Stimulated activated CD4-positive, alpha-beta T cell treated with anti-CD3 and anti-CD28 coated beads, Interleukin-4, amount 100 ng/mL, for 1 hour (primary cell): ENCODE results near the gene PDCD1.
"Not testable (repeated sequence)": the region's sequence is repeated elsewhere in the genome, so short reads cannot be mapped to it uniquely, and the experiment has no call there.

Experiments used
- DNase-seq: peaks from one replicate; pipeline ENCODE4 v3.0.0-alpha.2; 2020

PDCD1 gene

DNA sequence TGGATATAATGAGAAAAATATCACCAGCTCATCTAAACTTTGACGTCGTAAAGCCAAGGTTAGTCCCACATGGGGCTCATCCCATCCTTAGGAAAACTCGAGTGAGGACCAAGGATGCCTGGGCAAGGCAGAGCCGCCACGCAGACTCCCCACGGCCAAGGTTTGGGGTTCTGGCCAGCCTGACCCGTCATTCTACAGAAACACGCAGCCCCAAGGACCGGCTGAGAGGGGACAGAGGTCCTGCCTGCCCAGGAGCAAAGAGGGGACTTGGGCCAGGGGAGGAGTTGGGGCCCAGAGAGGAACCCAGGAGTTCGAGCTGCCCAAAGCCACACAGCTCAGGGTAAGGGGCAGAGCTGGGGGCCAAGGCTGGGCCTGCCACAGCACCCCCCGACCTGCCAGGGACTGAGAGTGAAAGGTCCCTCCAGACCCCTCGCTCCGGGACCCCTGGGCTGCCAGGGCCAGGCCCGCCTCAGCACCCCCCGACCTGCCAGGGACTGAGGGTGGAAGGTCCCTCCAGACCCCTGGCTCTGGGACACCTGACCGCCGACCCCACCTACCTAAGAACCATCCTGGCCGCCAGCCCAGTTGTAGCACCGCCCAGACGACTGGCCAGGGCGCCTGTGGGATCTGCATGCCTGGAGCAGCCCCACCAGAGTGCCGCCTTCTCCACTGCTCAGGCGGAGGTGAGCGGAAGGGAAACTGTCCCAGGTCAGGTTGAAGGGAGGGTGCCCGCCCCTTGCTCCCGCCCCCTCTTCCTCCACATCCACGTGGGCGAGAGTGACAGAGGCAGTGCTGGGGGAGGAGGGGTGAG, at the start of gene PDCD1:
Gene PDCD1 (minus strand): TSS at position 689 of the 811 bp plus-strand sequence. CDS start 56 bp downstream, at position 633.
- peak; percentile 70 for DNase-seq

DNA sequence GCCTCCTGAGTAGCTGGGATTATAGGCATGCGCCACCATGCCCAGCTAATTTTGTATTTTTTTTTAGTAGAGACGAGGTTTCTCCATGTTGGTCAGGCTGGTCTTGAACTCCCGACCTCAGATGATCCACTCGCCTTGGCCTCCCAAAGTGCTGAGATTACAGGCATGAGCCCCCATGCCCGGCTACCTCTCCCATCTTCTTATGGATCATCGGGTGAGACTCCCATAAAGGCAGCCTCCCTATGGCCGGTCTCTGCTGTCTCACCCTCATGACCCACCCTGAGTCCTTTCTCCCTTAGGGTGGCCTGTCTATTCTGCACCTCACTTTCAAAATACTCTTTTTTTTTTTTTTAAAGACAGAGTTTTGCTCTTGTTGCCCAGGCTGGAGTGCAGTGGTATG, 49.1 kb upstream of the PDCD1 start:
- not testable (repeated sequence) for DNase-seq

DNA sequence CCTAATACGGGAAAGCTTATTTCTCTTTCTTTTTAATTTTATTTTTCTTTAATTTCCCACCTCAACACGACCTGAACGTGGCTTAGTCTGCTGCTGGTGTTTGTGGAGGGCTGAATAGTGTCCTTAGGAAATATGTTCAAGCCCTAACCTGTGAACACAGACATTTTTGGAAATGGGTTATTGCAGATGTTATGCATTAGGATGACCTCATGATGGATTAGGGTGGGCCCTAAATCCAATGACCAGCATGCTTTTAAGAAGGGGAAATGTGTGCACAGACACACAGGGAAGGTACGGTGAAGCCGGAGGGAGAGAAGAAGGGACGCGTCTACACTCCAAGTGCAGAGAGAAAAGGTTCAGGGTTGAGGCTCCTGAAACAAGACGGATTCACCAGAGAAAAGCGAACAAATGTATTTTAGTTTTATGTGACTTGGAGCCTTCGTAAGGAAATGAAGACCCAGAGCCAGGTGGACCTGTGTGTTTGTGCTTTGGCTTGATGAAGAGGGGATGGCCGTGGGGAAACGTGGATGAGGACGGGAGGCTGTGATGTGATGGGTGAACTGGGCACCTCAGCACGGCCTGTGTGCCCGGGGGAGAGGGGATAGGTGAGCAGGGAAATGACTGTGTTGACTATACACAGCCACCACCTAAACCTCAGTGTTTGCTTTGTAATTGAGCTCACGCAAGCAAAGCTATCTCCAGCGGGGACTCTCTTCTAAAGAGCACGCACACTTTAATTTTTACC, 48.3 kb upstream of the PDCD1 start:
- DNase-seq = no peak

DNA sequence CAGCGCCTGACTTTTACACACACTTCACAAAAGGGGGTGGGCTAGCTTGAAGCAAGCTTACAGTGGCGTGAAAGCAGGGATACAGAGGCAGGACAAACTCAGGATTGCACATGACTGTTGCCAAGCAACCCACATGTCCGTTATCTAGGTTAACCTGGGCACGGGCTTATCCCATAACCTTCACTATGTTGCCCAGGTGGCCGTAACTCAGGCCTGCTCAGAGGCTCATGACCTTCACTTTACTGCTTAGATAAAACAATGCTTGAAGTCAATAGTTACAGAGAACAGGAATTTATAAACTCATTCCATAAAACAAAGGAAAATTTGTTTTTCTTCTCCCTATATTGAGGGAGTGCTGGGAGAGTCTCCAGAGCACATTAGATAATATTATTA, 47.7 kb upstream of the PDCD1 start:
- DNase-seq = not testable (repeated sequence)

DNA sequence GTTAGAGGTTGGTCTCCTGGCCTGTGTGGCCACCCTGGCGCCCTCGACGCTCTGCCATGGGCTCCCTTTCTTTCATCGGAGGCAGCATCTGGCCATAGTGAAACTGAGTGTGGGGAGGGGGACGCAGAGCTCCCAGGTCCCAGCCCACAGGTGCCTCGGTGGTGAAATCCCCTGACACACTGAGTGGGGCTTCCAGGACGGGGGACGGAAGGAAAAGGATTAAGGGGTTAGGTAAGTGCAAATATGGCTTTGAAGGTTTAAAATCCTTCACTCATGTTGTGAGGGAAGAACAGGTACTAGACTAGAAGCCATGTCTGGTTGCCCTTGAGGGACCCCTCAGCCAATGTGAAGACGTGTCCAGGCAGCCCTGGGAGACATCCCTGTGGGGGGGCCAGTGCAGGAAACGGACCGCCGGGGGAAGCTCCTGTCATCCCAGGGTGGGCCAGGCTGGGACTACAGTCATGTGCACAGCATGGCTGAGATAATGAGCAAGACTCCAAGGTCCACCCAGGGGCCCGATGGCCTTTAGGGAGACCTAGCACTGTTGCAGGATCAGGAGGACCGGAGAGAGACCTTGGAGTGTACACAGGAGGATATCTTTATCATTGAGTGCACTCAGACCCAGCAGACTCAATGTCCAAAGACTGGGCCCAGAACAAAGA, 47.2 kb upstream of the PDCD1 start:
- DNase-seq = no peak

DNA sequence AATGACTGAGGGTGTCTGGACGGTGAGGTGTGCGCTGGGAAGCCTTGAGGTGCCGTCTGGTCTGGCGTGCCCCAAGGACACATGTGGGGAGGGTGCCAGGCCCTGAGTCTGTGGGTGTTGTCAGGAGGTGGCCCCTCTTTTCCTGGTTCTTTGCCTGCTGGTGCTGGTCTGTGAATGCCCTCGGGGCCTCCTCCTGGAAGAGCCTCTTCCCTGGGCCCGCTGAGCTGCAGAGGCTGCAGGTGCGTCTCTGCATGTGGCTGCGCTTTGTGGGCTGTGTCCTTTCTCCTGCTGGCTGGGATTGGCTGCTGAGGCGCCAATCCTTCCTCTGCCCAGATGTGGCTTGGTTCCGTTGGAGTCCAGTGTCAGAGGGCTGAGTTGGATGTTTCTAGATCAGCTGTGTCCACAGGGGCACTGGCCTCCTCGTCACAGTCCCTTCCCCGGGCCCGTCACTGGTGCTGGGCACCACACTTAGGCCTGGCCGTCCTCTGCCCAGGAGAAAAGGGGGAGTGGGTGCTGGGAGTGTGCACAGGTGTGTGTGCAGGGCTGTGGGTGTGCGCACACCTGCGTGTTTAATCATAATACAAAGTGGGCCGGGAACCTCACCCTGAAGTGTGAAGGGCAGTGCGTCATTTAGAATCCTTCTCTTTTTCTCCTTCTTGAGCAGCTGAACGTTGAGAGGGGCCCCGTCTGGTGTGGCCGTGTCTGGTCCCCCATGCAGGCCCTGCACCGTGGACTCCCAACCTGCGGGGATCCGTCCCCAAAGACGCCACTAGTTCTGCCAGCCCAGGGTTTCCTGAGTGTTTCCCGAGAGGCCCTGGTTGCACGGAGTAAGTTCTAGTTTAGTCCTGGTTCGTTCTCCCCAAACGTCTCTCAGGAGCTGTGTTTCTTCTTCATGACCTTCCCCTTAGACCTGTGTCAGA, 46.4 kb upstream of the PDCD1 start:
- DNase-seq = no peak

DNA sequence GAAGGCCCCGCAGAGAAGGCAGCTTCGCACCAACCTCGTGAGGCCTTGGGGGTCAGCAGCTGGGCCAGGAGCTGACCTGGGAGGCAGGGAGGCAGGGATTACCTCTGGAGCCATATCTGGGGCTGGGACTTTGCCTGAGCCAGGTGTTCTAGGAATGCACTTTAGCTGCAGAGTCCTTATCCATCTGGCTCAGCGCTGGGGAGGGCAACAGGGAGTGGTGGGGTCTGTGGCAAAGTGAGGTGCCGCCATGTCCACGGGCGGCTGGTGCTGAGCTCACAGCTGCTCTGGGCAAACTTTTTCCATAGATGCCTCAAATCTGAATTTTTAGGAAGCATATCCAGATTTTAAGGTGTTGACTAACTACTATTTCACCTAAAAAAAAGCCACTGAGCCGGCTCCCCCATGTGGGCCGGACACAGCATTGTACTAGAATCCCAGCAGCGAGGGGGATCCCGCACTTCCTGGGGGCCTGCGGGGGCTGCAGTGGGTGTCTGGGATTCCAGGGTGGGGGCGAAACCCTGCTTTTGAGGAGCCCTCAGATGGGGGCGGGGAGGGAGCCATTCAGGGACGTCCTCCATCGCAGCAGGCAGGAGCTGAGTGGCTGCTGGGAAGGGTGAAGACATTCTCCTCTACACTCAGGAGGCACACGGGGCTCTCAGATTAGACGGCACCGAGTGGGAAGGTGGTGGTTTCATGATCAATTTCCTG, 45.5 kb upstream of the PDCD1 start:
- no peak for DNase-seq

DNA sequence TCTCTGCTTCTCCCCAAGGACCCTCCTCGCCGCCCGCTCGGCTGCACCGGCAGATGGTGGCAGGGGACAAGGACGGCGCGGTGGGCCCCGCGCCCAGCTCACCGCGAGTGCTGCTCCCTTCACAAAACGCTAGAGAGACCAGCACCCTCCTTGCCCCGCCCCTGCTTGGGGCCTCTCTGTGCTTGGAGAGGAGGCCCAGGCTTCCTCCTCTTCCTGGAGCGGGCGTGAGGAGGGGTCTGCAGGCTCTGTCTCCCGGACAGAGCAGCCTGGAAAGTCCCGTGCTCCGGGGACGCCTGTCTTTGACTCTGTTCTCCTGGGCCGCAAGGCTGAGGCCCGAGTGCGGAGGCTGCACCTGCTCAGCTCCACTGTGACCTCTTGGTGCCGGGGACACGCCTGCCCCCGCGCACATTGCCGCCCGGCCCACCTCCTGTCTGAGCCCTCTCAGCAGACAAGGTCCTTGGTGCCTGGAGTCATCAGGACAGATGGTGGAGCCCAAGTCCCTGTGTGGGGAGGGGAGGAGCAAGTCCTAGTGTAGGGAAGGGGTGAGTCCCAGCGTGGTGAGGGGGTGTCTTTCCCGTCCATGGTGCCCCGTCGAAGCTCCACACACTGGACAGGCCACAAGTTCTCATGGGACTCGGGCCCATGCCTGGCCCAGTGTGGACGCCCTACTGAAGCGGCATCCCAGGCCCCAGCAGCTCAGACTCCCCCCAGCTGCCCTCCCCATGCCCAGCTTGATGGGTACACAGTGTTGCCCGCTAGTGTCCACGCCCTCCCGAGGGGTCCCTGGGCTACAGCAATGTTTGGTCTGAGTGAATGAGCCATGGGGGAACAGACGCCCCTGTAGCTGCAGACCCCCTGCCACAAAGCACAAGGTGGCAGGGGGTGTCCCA, 44.7 kb upstream of the PDCD1 start:
- DNase-seq = no peak

DNA sequence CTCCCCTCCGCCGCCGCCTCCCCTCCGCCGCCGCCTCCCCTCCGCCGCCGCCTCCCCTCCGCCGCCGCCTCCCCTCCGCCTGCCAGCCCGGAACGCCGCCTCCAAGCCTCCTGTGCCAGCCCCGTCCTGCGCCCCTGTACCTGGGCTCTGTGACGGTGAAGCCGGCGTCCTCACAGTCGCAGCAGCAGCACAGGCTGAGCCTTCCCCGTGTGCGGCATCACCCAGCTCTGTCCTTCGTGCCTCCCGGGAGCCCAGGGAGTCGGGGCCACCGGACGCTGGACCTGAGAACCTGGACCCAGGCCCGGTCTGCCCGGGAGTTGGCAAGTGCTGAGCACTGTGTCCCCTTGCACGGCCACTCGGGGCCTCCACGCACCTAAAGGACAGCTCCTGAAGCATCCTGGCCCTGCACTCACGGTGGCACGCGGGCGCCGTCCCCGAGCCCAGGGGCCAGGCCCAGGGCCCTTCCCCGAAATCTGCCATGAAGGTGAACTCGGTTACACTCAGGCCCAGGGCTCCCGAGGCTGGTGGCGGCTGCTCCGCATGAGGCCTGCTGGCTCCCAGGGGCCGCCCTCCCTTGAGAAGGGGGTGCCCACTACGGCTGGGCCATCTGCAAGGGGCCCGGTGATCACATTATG, 43.8 kb upstream of the PDCD1 start:
- no peak for DNase-seq

DNA sequence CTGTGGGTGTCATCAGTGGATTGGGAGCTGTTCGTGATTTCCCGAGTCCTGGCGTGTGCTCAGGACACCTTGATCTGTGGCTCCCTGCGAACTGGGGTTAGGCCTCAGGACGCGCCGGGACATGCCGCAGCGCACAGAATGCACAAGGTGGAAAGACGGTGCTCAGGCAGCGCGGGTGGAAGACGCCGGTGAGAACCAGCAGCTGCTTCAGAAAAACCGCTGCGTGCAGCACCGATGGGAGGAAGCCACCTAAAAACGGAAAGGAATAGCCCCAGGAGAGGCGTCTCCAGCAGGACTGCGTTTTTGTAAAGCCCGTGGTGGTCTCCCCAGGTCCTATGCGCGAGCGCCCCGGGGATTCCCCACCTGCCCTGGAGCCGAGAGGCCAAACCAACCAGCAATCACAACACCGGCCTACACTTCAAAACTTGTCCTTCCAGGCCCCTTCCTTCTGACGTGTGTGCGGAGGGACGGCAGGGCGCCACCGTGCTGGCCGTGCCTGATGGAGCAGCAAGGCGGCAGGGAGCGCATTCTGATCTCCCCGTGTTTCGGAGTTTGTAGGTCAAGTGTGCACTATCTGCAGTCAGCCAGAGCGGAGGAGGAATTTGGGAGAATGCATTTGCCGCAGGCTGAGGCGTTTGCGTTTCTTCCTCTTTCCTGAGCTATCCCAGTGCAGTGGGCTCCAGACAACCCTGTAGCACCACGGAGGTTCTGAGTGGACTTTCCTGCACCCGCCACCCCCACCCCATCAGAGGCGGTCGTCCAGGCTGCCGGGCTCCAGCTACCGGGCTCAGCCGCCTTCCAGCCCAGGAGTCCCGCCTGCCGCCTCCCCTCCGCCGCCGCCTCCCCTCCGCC, 43.0 kb upstream of the PDCD1 start:
- no peak for DNase-seq

DNA sequence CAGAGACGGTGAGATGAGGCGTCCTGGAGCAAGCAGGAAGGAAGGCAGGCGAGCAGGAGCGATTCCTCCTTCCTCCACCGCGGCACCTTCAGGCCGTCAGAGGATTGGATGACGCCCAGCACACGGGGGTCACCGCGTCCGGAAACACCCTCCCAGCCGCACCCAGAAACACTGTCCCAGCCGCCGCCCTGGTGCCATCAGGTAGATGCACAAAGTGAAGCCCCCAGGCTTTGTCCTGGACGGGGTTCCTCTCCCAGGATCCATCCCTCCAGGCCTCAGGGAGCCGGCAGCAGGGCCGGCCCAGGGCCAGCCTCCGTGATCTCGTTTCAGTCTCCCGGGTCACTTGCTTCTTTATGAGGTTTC, 42.3 kb upstream of the PDCD1 start:
- no peak for DNase-seq

DNA sequence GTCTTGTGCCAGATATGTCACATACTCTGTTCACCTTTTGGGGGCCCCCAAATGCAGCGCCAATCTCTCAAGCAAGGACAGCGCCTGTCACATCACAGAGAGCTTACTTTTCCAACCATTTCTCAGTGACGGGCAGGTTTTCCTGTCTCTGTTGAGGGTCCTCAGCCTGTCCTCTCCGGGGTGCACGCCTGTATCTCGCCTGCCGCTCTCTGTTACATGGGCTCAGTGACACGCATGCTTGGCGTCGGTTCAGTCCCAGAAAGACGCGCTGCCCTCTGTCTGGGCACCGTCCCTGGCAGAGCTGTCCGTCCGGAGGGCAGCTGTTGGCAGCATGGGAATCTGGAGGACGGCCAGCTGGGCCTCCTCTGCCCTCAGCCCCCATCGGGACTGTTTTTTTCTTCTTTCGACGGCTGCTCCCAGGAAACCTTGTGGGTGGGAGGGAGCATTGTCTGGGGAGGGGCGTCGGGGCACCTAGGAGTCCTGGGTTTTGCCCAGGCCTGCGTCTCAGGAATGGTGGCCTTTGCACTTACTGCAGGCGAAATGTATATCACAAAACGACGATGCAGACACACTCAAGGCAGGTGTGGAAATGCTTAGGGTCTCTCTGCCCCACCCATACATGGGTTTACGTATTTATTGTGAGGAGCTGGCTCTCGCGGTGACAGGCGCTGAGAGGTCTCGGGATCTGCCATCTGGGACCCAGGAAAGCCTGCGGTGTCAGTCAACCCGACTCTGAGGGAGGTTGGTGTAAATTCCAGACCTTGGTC, 41.7 kb upstream of the PDCD1 start:
- no peak for DNase-seq

DNA sequence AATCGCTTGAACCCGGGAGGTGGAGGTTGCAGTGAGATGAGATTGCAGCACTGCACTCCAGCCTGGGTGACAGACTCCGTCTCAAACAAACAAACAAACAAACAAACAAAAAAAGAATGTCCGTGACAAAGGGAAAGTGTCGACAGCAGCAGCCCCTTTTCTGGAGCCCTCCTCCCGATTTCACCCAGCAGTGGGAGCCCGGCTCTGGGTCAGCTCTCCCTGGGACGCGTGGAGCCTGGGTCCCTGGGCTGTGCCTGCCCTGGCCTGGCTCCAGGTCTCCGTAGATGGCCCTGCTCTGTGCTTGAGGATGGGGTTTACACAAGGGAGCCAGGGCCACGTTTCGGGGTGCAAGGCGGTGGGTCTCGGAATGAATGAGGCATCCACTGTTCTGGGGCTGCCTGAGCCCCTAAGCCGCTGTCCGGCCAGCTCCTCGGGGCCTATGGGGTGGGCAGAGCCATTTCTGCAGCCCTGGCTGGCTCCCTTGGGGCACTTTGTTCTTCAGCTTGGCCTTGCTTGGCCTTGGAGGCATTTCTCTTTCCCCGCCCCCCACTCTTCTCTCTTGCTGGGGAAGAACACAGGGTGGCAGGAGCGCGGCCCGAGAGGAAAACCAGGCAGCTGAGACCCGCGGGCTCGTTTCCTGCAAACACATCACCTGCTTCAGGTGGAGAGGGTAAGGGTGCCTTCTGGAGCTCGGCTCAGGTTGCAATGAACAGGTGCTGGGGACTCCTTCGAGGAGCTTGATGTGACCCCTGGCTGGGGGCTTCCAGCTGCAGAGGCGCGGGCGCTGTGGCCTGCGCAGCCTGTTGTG, 40.0 kb upstream of the PDCD1 start:
- DNase-seq = no peak

DNA sequence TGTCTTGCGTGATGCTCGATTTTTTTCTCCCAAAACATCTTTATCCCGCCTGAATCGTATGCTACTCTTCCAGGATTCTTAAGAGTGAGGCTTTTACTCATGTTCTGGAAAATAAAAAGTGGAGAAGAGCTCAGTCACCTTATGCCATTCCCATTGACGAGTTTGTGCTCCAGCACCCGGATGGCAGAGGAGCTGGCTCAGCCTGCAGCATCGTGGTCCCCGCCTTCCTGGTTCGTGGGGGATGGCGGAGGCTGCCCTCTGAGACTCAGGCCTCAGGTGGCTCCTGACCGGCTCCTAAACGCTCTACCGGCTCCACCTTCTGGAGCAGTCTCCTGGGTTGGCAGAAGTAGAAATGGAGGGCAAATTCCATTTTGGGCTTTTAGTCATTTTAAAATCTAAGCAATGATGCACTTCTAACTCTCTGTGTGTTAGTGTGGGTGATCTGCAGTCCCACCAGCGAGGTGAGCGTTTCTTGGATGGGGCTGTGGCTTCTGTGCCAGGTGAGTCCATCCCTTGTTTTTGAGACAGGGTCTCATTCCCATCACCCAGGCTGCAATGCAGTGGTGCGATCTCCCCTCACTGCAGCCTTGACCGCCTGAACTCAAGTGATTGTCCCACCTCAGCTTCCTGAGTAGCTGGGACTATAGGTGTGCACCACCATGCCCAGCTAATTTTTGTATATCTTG, 38.7 kb upstream of the PDCD1 start:
- no peak for DNase-seq

DNA sequence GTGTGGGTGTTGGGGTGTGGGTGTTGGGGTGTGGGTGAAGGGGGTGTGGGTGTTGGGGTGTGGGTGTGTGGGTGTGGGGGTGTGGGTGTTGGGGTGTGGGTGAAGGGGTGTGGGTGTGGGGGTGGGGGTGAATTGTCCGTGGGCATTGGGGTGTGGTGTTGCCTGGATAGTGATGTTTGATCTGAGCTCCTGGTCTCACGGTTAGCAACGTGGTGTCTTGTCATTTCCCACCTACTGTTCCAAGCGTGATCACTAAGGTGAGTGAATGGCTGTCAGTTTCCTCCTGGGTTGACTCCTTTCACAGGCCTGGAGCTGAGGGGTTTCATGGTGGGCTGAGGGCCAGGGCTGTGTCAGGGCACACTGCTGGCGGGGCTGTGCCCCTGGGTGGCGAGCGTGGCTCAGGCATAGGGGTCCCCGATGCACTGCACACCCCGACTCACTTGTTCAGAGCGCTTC, 38.1 kb upstream of the PDCD1 start:
- DNase-seq = no peak

DNA sequence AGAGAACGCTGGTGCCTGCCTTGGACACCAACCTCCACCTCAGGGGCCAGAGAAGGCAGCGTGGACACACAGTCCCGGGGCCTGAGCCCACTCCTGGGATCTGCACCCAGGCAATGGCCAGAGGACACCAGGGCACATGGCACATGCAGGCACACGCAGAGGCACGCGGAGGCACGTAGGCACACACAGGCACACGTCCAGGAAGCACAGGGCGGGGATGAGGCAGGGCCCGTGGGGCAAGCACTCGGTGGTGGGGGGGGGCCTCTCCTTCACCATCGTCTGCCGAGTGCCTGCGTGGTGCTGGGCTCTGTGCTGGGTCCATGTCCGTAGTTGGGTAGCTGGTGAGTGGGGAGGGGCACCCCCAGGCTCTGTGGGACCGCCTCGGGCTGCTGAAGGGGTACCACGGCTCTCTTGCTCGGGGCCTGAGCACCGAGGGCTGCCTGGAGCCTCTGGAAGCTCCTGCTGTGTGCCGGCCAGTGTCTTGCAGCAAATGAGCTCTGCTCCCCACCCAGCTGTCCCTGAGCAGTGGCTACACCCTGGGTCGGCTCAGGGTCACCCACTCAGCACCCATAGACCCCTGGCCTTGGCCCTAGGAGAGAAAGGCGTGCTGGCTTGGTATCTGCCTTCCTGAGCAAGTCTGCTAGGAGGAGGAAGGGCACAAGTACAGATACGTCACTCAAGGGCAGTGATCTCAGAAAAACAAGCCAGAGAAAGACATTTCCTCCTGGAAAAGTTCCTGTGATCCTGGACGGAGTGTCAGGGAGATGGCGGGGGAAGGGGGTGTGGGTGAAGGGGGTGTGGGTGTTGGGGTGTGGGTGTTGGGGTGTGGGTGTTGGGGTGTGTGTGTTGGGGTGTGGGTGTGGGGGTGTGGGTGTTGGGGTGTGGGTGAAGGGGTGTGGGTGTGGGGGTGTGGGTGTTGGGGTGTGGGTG, 37.3 kb upstream of the PDCD1 start:
- no peak for DNase-seq
